ENCODE results near the gene ZIC5.
"Not testable (repeated sequence)": the region's sequence is repeated elsewhere in the genome, so short reads cannot be mapped to it uniquely, and the experiment has no call there.

The ZIC5 gene

DNA sequence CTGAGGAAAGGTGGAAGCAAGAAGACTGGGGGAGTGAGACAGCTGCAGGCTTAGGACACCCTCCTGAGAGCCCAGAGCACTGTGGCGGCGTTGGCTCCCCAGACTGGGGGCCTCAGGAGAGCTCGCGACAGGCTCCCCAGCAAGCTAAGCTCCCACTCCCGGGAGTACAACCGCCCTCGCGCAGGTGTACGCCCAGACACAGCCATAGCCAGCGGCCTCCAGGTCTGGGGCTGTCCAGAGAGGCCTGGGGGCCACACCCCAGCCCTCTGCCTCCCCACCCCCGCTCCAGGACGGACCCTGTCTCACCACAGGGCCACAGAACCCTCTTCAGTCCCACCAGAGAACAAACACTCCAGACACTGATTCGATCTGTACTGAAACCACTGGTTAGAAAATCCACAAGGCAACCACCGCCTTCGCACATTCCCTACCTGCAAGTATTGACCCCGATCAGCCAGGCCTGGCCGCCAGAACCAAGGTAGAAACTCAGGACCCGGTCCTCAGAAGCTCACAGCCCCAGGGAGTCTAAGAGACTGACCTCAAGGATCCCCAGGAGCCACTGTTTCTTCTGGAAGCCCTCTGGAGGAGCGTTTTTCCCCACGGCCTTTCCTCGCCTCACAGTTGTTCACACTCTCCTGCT lies 16.3 kb downstream of the ZIC5 start:
- TF ChIP-seq, protein P1, sequence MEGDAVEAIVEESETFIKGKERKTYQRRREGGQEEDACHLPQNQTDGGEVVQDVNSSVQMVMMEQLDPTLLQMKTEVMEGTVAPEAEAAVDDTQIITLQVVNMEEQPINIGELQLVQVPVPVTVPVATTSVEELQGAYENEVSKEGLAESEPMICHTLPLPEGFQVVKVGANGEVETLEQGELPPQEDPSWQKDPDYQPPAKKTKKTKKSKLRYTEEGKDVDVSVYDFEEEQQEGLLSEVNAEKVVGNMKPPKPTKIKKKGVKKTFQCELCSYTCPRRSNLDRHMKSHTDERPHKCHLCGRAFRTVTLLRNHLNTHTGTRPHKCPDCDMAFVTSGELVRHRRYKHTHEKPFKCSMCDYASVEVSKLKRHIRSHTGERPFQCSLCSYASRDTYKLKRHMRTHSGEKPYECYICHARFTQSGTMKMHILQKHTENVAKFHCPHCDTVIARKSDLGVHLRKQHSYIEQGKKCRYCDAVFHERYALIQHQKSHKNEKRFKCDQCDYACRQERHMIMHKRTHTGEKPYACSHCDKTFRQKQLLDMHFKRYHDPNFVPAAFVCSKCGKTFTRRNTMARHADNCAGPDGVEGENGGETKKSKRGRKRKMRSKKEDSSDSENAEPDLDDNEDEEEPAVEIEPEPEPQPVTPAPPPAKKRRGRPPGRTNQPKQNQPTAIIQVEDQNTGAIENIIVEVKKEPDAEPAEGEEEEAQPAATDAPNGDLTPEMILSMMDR (conservative IDR thresholded peaks at IDR 0.05): no peak
- no peak for TF ChIP-seq ZFX (IDR thresholded peaks at IDR 0.05)
- H3K27ac ChIP-seq: no peak overlapping the region

DNA sequence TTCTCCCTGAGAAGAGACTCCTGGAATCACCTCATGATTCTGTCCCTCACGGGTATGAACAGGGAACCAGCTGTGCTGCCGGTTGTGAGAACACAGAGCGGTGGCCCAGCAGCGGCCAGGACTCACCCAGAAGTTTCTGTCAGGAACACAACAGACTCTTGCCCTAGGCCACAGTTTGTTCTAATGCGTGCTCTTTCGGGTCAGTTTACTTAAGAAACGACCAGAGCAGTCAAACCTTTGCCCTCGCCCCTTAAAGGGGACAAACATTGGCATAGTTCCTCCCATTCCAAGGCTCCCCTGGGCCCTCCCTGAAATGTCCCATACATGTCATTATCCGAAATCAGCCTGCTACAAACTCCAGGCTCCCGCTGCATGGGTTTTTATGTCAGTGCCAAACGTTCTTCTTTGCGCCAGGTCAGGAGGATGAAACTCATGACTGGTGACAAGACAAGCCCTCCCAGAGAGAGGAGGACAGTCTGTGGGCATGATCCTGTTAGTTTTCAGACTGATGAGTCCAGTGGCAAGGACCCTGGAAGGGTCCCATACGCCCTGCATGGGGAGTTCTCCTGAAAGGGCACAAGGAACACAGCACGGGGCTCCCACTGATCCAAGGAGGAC lies 18.3 kb downstream of the ZIC5 start:
- no peak for TF ChIP-seq ZFX (IDR thresholded peaks at IDR 0.05)
- TF ChIP-seq, protein P1 (conservative IDR thresholded peaks at IDR 0.05): no peak

DNA sequence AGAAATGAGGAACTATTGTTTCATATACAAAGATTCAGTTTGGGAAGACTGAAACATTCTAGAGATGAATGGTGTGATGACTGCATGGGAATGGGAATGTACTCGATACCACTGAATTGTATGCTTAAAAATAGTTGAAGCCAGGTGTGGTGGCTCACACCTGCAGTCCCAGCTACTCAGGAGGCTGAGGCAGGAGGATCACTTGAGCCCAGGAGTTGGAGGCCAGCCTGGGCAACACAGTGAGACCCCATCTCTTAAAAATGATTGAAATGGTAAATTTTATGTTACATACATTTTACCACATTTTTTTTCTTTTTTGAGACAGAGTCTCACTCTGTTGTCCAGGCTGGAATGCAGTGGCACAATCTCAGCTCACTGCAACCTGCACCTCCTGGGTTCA lies 19.9 kb downstream of the ZIC5 start:
- not testable (repeated sequence) for H3K27ac ChIP-seq

More for the DNA sequence above, 18.3 kb downstream of the ZIC5 start:
- H3K27ac ChIP-seq: no peak overlapping the region

DNA sequence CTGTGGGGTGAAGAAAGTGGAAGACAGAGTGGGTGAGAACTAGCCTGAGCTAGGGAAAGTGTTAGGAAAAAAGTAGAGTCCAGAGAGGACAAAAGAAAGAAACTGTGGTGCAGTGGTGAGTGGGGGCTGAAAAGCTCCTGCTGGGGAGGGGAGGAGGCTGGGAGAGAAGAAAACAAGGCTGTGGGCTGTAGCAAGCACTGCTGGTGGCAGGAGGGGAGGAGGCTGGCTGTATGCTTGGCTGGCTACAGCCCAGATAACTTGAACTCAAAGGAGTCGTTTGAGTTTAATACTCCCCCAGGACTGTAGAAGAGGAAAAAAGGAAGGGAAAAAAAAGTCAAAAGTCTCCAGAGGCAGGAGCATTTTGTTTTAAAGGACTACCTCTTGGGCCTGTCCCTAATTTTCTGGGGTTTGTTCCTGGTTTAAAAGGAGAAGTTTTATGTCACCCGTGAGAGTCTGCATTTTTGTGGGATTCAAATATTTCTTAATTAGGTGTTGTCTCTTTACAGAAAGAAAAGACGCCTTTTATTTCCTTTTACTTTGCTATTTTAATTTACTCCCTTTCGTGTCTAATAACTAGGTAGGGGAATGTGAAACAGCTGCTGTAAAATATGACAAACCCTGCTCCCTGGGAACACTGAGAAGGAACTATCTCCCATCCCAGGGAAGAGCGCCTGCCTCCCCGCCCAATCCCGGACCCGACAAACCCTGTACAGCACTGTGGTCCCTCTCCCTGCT lies 21.7 kb downstream of the ZIC5 start:
- TF ChIP-seq, protein P1 (conservative IDR thresholded peaks at IDR 0.05): no peak
- TF ChIP-seq ZFX (IDR thresholded peaks at IDR 0.05): no peak
- no peak overlapping the region for H3K27ac ChIP-seq

DNA sequence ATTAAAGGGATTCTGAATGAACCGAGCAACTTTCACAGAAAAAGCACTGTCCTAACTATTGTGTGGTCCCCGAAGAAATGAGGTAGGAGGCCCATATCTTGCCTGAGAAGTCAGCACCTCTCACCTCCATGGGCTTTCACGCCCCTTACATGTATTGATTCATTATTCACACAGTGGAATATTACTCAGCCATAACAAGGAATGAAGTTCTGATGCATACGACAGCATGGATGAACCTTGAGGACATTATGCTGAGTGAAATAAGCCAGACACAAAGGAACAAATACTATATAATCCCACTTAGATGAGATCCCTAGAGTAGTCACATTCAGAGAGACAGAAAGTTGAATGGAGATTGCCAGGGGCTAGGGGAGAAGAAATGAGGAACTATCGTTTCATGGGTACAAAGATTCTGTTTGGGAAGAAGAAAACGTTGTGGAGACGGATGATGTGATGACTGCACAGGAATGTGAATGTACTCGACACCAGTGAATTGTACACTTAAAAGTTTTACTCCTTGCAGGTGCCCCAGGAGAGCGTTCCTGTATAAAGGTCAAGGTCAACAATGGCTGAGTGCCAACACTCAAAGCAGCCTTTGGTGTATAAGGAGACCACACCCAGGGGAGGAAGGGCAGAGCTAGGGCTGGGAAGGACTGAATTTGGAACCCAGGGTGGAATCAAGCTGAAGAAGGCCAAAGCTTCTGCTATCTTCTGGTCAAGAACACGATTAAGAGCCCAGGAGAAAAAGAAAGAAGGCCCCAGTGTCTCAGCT lies 22.5 kb downstream of the ZIC5 start:
- H3K27ac ChIP-seq: no peak overlapping the region

DNA sequence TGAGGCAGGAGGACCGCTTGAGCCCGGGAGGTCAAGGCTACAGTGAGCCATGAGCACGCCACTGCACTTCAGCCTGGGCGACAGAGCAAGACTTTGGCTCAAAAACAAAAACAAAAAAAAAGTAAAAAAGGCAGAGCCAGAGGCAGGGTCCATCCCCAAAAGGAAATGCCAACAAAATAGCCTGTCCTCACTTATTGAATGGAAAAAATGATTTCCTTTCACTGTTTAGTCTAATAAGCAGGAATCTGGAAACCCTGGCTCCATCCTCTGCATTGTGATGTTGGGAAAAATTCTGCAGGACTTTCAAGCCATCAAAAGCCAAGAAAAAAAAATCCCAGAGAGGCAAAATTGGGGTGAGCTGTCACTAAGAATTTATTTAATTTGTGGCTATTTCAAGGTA lies 23.2 kb downstream of the ZIC5 start:
- TF ChIP-seq ZFX (IDR thresholded peaks at IDR 0.05): no peak
- TF ChIP-seq, protein P1 (conservative IDR thresholded peaks at IDR 0.05): no peak
- no peak overlapping the region for H3K27ac ChIP-seq

More for the DNA sequence above, 22.5 kb downstream of the ZIC5 start:
- TF ChIP-seq ZFX (IDR thresholded peaks at IDR 0.05): no peak
- TF ChIP-seq, protein P1 (conservative IDR thresholded peaks at IDR 0.05): no peak

DNA sequence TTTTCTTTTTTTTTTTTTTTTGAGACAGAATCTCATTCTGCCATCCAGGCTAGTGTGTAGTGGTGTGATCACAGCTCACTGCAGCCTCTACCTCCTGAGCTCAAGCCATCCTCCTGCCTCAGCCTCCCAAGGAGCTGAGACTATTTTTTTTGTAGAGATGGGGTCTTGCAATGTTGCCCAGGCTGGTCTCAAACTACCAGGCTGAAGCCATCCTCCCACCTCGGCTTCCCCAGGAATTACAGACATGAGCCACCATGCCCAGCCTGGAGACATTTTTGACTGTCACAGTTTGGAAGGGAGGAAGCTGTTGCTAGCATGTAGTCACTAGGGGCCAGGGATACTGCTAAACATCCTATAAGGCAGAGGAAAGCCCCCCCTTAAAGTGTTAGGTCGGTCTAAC lies 23.9 kb downstream of the ZIC5 start:
- TF ChIP-seq ZFX (IDR thresholded peaks at IDR 0.05): no peak
- TF ChIP-seq, protein P1 (conservative IDR thresholded peaks at IDR 0.05): no peak
- no peak overlapping the region; the same call in 1 of the 2 replicates for H3K27ac ChIP-seq

DNA sequence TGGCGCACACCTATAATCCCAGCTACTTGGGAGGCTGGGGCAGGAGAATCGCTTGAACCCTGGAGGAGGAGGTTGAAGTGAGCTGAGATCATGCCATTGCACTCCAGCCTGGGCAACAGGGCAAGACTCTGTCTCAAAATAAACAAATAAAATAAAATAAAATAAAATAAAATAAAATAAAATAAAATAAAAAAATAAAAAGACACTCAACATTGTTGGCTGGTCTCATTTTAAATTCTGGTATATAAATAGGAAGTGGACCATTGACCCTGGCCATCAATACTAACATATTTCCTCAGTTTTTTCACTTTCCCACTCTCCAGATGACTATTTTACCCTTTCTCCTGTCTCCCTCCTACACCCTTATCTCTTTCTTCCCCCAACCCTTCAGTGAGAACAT lies 26.1 kb downstream of the ZIC5 start:
- H3K27ac ChIP-seq: not testable (repeated sequence)

Data from C4-2B (cell line).